ENCODE data around the gene CCN2.

The CCN2 gene

GRCh38 chr6:131980791-131981623, 29.8 kb upstream of the CCN2 start:
- H3K9me3 ChIP-seq (ENCODE audit: insufficient read depth, low read length) = no peaks in the 10 kb centered on the region
- no peaks in the 10 kb centered on the region for H3K27me3 ChIP-seq (ENCODE audit: low read depth, low read length)
- no peak overlapping the region for H3K4me3 ChIP-seq (ENCODE audit: low read length)
- H4K20me1 ChIP-seq (ENCODE audit: insufficient read depth, low read length) = no peaks in the 10 kb centered on the region
- H3K27ac ChIP-seq (ENCODE audit: low read length) = no peak overlapping the region
- H3K4me2 ChIP-seq (ENCODE audit: low read length) = no peak overlapping the region
- no peaks in the 10 kb centered on the region for H3K4me1 ChIP-seq (ENCODE audit: low read length)
- H3K36me3 ChIP-seq (replicated peaks; ENCODE audit: low read depth, low read length) = no peaks in the 10 kb centered on the region
- no peak overlapping the region for H2AFZ ChIP-seq (ENCODE audit: low read depth, low read length)
- no peak overlapping the region for H3K9ac ChIP-seq (ENCODE audit: low read length)
- no peak for TF ChIP-seq EZH2phosphoT487 (IDR thresholded peaks at IDR 0.05; ENCODE audit: low read depth)
- no peak for TF ChIP-seq CTCF (IDR thresholded peaks at IDR 0.05; ENCODE audit: low read depth, low read length)
- no peaks in the 10 kb centered on the region for H3K79me2 ChIP-seq (ENCODE audit: low read length)

GRCh38 chr6:131980338-131980790, 29.2 kb upstream of the CCN2 start:
- no peaks in the 10 kb centered on the region for H3K4me1 ChIP-seq (ENCODE audit: low read length)
- H3K4me3 ChIP-seq (ENCODE audit: low read length) = no peak overlapping the region
- no peak overlapping the region for H2AFZ ChIP-seq (ENCODE audit: low read depth, low read length)
- no peak overlapping the region for H3K9ac ChIP-seq (ENCODE audit: low read length)
- H3K79me2 ChIP-seq (ENCODE audit: low read length) = no peaks in the 10 kb centered on the region
- no peaks in the 10 kb centered on the region for H3K9me3 ChIP-seq (ENCODE audit: insufficient read depth, low read length)
- TF ChIP-seq CTCF (IDR thresholded peaks at IDR 0.05; ENCODE audit: low read depth, low read length) (no peak), EZH2phosphoT487 (IDR thresholded peaks at IDR 0.05; ENCODE audit: low read depth) (no peak)
- H3K27me3 ChIP-seq (ENCODE audit: low read depth, low read length) = no peaks in the 10 kb centered on the region
- H4K20me1 ChIP-seq (ENCODE audit: insufficient read depth, low read length) = no peaks in the 10 kb centered on the region
- H3K36me3 ChIP-seq (replicated peaks; ENCODE audit: low read depth, low read length) = no peaks in the 10 kb centered on the region
- H3K27ac ChIP-seq (ENCODE audit: low read length) = no peak overlapping the region
- H3K4me2 ChIP-seq (ENCODE audit: low read length) = no peak overlapping the region

GRCh38 chr6:131979515-131980337, 28.6 kb upstream of the CCN2 start:
- H3K4me2 ChIP-seq (ENCODE audit: low read length) = no peak overlapping the region
- H3K9ac ChIP-seq (ENCODE audit: low read length) = no peak overlapping the region
- H3K36me3 ChIP-seq (replicated peaks; ENCODE audit: low read depth, low read length) = no peaks in the 10 kb centered on the region
- no peak overlapping the region for H3K4me3 ChIP-seq (ENCODE audit: low read length)
- H3K79me2 ChIP-seq (ENCODE audit: low read length) = no peaks in the 10 kb centered on the region
- TF ChIP-seq CTCF (IDR thresholded peaks at IDR 0.05; ENCODE audit: low read depth, low read length) (no peak), EZH2phosphoT487 (IDR thresholded peaks at IDR 0.05; ENCODE audit: low read depth) (no peak)
- H3K27me3 ChIP-seq (ENCODE audit: low read depth, low read length) = no peaks in the 10 kb centered on the region
- no peak overlapping the region for H2AFZ ChIP-seq (ENCODE audit: low read depth, low read length)
- no peaks in the 10 kb centered on the region for H3K4me1 ChIP-seq (ENCODE audit: low read length)
- H3K27ac ChIP-seq (ENCODE audit: low read length) = no peak overlapping the region
- H4K20me1 ChIP-seq (ENCODE audit: insufficient read depth, low read length) = no peaks in the 10 kb centered on the region
- H3K9me3 ChIP-seq (ENCODE audit: insufficient read depth, low read length) = no peaks in the 10 kb centered on the region

- Histone ChIP-seq H3K9ac (ENCODE audit: low read length) (no peak overlapping the region), H3K4me2 (ENCODE audit: low read length) (no peak overlapping the region), H3K4me3 (ENCODE audit: low read length) (no peak overlapping the region), H3K79me2 (ENCODE audit: low read length) (no peaks in the 10 kb centered on the region), H4K20me1 (ENCODE audit: insufficient read depth, low read length) (no peaks in the 10 kb centered on the region), H2AFZ (ENCODE audit: low read depth, low read length) (no peak overlapping the region), H3K4me1 (ENCODE audit: low read length) (no peaks in the 10 kb centered on the region), H3K9me3 (ENCODE audit: insufficient read depth, low read length) (no peaks in the 10 kb centered on the region), H3K27ac (ENCODE audit: low read length) (no peak overlapping the region), H3K36me3 (replicated peaks; ENCODE audit: low read depth, low read length) (no peaks in the 10 kb centered on the region), H3K27me3 (ENCODE audit: low read depth, low read length) (no peaks in the 10 kb centered on the region)
- TF ChIP-seq CTCF (IDR thresholded peaks at IDR 0.05; ENCODE audit: low read depth, low read length) (no peak), EZH2phosphoT487 (IDR thresholded peaks at IDR 0.05; ENCODE audit: low read depth) (no peak)
Measured at GRCh38 chr6:131978522-131978921, 27.4 kb upstream of the CCN2 start.
